HG03060 (cell line): ENCODE data around the gene KSR1.

Experiments used
- ATAC-seq: cut with Tn5 transposase; IDR thresholded peaks from one replicate; pipeline ENCODE4 v1.9.1; 2021; ENCODE audit warnings: low read depth, moderate number of reproducible peaks; ENCODE audit not compliant: unreplicated experiment

Gene KSR1

DNA sequence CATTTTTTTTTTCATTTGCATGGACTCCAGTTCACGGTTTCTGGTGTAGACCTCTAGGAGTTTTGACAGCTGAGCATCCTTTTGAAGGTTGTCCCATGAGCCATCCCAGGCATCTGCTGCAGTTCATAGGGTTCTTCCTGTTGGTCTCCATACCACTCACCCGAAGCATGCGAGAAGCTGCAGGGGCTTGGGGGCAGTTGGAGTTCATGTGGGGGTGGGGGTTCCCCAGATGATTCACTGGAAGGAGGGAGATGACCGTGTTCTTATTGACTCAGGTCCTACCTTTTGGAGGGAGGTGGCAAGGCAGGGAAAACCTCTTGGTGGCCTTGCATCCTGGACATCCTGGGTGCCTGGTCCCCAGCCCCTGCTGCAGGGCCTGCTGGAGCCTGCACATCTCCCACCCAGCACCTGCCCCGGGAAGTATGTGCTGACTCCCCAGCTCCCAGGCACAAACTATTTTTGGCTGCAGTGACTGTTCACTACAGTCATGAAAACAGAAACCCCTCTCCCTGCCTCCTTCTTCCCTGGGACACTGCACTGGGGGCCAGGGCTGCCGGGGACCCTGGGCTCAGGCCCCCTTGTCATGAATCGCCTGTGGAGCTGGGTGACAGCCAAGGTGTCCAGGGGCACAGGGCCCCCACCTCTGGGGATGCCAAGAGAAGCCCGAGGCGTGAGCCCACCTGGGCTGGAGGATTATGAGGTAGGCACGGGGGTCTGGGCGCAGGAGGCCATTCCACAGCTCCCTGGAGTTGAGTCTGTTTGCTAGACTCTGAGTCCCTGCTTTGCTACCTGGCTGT, 109.8 kb downstream of the KSR1 start:
- no peak for ATAC-seq

DNA sequence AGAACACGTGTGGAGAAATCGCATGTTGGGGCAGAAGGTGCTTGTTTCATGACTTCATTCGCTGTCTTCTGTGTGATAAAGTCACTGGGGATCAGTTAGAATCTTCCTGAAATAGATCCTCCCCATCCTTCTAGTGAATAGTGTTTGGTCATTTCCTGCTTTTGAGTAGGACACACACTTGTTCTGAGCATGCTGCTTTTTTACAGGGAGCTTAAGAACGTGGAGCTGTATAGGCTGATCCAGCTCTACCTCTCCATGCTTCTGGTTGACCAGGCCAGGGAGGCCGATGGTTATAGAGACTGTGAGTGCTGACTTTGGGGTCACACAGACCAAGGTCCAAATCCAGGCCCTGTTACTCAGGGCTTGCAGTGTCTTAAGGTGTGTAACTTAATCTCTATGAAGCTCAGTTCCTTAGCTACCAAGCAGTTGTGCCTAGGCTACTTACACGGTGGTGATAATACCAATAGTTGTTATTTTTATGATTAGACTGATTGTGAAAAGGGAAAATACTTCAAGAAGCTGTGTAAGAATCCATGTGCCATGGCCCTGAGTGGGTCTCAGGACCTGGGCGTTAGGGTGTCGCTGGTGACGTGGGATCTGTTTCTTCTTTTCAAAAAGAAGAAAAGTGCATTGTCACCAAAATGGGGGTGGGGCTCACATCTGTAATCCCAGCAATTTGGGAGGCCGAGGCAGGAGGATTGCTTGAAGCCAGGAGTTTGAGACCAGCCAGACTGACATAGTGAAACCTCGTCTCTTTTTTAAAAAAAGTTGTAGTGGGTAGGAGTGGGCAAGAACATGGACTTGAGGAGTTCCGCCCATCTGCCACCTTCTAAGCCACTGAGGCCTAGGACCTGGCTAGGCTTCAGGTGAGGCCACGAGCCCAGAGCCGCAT, 110.7 kb downstream of the KSR1 start:
- ATAC-seq: no peak

DNA sequence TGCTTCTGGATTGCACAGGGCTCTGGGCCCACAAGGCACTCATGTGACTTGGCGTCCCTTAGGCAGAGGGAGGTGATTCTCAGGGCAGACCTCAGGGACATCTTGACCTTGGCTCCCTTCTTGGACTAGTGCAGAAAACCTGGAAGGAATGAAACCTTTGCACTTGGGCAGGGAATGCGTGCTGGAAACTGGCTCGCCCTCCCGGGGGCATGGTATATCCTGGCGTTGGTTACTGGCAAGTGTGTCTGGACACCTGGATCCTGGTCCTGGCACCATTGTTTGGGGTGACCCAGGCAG, 111.3 kb downstream of the KSR1 start:
- ATAC-seq: no peak

DNA sequence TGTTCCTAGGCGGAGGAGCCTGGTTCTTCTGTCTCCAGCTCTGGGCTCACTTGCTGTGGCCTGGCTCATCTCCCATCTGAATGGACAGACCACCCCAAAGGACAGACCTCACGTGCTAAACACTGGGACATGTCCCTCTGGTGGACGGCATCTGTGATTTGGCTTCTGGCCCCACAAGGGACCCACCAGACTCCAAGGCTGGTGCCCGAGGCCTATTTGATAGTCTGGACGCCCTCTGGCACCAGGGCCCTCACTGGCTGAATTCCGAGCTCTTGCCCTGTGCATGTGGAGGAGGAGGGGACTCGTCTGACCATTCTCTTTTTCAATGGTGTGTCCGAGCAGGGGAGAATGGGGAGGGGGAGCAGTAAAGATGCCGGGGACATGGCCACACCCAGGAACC, 112.0 kb downstream of the KSR1 start:
- no peak for ATAC-seq

DNA sequence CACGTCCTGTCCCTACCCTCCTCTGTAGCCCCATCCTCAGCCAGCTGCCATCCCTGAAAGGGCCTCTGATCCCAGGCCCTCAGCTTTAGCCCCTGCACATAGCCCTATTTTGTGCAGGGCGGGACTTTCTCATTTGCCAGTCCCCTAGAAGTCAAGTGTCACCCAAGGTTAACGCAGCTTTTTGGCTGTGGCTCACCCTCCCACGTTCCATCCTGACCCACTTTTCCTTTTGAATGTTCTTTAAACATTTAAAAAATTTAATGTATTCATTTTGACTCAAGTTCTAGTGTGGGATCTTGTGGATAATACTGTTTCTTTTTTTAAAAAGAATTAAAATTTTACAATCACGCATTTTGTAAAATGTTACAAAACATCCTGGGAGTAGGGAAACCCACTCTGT, 112.6 kb downstream of the KSR1 start:
- no peak for ATAC-seq

DNA sequence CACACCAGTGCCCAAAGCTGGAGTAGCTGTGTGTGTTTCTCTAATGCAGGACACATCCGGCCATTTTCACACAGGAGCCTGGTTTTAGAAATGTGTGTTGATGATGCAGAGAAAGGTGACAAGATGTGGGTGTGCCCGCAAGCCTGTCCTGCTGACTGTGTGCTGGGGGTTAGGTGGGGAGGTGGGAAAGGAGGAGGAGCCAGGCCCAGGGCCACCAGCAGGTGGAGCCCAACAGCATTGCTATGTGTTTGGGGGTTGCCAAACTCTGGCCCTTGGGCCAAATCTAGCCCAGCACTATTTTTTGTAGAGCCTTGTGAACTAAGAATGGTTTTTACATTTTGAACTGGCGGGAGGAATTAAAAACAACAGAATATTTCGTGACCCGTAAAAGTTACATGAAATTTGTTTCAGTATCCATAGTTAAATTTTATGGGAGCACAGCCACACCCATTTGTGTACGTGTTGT, 113.0 kb downstream of the KSR1 start:
- no peak for ATAC-seq

DNA sequence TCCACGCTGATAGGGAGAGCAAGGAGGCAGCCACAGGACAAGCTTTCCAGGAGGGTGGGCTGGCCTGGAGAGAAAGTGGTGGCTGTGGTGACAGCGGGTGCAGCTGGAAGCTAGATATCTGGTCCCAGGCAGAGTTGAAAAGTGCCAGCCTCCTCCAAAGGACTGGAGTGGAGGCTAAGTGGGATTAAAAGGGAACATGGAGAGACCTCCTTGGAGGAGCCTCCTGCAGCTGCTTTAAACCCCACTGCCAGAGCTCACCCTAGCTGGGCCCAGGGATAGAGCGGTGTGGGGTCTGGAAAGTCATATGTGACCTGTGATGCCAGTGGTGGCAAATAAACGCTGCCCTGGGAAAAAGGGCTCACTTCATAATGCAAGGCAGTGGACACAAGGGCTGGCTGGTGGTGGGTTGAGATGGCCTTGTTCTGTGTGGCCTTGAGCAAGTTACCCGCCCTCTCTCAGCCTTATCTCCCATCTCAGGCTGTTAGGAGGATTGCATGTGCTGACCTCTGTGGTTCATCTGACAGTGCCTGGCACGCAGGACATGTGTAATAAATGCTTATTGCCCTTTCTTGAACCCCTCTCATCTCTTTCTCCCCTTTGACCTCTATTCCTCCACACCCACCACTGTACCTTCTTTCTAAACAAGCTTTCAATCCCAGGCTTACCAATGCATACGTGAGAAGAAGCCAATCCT, 113.8 kb downstream of the KSR1 start:
- no peak for ATAC-seq

DNA sequence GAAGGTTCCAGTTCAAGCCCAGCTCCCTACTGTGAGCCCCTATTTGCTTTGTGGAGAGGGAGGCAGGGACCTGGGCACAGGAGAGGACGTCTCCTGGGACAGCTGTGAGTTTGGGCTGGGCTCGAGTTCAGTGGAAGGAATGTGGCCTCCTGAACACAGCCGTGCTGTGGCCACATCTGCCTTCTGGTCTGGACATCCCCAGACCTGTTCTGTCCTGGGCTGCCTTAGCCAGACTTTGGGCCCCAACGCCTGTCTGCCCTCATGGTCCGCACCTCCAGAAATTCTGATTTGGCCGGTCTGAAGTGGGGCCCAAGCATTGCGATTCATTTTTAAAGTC, 114.3 kb downstream of the KSR1 start:
- ATAC-seq: no peak

DNA sequence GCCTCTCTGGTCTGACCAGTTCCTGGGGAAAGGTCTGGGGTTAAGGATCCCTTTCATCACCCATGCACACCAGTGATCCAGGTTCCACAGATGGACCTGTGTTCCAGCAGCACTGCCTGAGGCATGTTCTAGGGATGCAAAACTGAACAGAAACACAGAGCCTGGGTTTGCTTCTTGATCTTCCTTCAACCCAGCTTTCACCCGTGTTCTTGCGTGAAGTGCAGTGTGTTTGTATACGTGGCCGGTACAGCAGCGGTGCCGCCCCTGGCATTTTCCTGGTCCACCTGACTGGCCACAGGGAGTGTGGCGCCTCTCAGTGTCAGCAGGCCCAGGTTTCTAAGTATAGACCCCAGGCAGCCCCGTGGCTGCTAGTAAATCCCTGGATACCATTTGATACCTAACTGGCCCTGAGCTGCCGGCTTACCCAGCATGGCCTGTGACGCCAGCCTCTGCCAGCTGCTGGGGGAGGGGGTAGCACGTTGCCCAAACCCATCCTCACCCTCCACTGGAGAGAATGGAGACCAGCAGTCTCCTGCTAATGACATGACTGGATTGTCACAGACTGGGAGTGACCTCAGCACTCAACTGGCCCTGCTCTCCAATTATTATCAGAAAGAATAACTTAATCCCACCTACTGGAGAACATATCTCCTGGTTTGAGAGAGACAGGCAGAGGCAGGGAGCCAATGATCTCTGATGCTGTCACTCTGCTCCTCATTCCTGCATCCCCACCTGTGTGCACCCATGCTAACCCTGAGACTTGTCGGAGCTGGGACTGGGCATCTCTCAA, 115.5 kb downstream of the KSR1 start:
- no peak for ATAC-seq

DNA sequence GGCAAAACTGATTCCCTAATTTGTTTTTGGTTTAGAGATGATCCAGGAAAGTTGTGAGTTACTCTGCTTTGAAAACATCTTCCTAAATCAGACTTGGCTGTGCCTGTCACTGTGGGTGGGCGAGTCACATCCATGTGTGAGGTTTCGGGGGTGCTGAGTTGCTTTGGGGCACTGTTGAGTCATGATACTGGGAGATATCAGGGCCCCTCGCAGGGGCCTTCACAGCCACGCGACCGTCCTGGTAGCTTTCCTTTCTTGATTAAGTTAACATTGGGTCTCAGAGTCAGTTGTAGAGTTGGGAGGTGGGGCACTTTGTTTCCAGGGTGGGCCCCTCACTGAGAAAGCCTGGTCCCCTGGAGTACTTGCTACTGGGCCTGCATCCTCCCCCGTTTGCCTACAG, 116.4 kb downstream of the KSR1 start:
- no peak for ATAC-seq

DNA sequence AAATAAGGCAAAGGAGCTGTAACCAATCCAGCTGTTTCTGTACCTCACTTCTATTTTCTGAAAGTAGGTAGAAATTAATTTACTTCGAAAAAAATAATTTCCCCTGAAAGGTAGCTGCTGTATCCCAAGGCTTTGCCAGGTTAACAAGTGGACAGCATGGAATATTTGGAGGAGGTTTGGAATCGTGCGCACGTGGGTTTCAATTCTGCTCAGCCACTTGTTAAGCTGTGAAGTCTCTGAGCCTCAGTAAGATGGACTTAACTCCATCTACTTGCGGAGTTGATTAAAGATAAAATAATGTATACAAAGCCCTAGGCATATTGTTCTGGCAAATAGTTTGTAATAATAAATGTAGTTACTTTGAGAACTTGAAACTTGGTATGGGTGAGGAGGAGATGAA, 117.3 kb downstream of the KSR1 start:
- ATAC-seq: no peak

DNA sequence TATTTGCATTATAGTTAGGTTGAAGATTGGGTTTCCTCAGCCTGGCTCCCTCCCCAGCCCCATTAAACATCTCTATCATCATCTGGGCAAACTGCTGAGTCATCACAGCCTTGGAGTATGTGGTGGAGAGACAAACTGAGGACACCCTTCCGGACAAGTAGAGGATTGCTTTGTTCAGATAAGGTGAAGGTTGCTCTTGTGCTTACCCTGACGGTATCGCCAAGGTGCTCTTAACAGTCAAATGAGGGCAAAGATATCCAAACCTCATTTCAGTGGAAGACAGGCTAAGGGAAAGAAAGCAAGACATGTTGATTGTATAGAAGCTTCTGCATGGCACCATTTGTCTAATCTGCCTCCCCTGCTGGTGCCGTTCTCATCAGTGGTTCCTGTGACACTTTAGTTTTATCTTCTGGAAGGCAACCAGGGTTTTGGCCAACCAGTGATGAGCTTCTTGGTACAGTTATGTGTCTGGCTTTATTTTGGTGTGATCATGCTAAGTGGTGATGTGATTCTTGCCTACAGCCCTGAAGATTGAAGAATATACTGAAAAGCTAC, 117.8 kb downstream of the KSR1 start:
- no peak for ATAC-seq

DNA sequence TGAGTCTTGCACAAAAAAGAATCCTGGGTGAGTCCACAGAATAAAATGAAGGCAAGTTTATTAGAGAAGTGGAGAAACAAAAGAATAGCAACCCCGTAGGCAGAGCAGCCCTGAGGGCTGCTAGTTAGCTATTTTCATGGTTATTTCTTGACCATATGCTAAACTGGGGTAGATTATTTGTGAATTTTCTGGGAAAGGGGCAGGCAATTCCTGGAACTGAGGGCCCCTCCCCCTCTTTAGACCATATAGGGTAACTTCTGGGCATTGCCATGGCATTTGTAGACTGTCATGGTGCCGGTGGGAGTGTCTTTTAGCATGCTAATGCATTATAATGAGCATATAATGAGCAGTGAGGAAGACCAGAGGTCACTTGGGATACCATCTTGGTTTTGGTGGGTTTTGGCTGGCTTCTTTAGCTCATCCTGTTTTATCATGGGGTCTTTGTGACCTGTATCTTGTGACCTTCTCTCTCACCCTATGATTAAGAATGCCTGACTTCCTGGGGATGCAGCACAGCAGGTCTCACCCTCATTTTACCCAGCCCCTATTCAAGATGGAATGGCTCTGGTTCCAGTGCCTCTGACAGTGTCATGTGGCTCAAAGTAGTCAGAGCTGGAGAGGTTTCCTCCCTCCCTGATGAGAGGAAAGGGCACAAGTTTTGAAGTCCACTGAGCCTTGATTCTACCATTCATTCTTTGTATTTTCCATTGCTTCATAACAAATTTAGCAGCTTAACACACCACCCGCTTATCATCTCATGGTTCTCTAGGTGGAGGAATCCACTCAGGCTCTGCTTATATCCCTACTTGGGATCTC, 119.1 kb downstream of the KSR1 start:
- no peak for ATAC-seq

DNA sequence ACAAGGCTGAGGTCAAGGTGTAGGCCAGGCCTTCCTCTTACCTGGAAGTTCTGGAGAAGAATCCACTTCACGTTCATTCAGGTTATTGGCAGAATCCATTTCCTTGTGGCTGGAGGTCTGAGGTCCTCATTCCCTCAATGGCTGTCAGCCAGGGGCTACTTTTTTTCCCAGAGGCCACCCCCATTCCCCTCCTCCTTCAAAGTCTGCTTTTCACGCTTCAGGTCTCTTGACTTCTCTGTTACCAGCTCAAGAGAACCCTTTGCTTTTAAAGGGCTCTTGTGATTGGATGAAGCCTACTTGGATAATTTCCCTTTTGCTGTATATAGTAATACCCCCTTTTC, 119.6 kb downstream of the KSR1 start:
- ATAC-seq: no peak

DNA sequence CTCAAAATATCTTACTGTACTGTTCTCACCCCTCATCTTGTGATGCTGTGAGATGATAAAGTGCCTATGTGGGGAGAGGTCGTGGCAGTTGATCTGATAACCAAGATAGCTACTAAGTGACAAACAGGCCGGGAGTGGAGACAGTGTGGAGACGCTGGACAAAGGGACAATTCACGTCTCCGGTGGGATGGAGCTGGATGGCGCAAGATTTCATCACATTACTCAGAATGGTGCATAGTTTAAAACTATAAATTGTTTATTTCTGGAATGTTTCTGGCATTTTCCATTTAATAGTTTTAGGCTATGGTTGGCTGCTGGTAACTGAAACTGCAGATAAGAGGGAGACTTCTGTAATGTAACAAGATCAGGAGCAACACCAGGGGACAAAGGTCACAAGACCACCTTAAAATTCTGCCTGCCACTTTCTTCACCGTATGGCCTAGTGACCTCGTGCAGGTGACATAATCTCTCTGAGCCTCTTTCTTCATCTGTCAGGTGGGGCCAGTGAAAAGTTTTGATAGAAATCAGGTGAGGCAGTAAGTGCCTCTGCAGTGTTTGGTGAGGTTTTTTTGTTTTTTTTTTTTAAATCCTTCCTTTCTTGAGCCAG, 120.3 kb downstream of the KSR1 start:
- no peak for ATAC-seq

DNA sequence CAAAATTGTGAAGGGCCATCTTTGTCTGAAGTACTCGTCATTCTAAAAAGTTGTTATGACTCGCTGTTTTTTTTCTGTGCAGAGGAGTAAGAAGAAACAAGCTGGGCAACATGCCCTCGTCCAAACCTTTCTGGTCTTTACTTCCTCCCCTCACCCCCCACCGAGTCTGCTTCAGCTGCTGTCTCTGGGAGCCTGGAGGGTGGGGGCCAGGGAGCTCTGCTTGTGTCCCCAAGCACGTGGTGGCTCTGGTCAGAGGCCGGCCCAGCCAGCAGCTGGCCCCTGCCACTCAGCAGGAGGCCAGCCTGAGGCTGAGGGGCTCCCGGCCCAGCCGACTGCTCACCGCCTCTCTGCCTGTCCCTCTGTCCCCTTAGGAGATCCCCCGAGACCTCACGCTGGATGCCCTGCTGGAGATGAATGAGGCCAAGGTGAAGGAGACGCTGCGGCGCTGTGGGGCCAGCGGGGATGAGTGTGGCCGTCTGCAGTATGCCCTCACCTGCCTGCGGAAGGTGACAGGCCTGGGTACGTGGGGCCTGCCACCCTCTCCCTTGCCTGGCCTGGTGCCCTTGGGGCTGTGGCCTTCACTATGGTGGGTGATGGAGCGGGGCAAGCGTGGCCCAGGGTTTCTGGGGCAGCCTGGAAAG, 121.0 kb downstream of the KSR1 start:
- no peak for ATAC-seq

DNA sequence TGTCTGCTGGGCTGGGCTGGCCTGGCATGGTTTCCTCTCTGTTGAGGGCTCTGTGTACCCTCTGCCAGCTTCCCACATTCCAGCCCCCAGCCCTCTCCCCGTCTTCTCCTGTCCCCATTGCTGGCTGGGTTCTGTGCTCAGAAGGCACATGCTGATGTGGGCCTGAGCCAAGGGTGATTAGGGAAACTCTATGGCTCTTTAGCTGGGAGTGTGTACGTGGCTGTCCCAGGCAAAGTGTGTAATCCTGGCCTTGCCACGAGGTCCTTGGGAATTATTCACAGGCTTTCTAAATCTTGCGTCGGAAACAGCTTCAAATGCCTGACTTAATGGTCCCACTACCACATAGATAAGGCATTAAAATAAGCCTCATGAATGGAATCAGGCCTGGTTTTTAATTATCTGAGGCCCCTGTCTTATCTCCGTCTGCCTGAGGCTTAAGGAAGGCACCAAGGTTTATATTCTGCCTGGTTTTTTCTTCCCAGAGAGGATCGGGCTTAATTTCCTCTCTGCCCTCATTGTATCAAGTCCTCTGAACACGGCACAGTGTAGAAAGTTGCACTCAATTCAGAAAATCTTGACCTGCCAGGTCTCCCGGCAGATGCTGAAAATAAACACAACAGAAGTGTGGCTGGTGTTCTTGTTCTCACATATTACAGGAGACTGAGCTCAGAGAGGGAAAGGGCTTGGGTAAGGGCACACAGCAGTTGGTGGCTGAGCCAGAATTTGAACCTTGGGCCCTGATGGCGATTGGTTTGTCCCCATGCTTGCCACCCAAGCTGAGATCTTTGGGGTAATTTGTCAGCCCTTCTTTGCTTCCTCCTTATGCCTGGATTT, 121.9 kb downstream of the KSR1 start:
- no peak for ATAC-seq

DNA sequence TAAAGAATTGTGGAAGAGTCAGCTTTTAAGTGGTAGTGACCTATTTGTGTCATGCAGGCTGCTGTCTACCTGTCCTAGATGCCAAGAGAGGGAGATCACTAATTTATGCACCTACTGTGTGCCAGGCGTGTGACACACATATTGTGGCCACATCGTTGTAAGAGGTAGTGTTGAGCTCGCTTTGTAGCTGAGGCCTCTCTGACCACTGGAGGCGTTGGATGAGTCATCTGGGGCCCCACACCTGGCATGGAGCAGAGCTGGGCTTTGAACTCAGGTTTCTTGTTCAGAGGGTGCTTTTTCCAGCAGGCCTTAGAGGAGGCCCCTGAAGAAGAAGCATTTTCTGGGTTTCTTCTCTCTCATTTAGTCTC, 122.5 kb downstream of the KSR1 start:
- no peak for ATAC-seq
